CD4-positive, alpha-beta T cell treated with Interleukin-4 for 4 hours (primary cell): ENCODE results near the gene ULK3.

ENCODE experiments used
- DNase-seq: peaks from one replicate; pipeline ENCODE4 v3.0.0-alpha.2; 2020

The ULK3 gene

DNA sequence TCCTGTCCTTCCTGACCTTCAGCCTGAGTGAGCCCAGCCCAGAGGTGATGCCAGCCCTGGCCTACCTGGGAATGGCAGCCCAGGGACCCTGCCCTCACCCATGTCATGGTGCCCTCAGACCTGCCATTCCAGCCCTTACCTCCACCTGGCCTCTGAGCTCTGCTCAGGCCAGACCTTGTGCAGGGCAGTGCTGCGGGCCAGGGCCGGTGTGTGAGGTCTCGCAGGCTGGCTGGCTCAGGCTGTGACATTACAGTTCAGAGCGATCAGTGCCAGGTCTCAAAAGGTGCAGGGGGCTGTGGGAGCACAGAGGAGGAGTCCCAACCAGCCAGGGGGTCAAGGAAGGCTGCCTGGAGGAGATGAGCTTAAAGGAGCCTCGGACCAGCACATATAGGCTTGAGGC, 22.9 kb downstream of the ULK3 start:
- DNase-seq: no peak

DNA sequence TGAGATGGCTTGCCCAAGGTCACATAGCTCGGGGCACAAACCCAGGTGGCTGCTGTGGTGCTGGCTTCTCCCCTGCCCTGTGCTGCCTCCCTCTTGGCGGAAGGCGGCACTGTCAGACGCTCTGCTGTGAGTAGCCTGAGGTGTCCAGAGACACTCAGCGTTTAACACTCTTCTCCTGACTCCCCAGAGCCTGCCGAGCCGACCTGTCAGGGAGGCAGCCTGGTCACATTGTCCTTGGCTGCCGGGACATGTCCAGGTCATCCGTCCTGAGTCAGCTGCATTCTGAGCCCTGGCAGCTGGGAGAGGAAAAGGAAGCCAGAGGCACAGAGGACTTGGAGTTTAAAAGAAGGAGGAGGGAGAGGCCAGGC, 25.6 kb downstream of the ULK3 start:
- DNase-seq: no peak

DNA sequence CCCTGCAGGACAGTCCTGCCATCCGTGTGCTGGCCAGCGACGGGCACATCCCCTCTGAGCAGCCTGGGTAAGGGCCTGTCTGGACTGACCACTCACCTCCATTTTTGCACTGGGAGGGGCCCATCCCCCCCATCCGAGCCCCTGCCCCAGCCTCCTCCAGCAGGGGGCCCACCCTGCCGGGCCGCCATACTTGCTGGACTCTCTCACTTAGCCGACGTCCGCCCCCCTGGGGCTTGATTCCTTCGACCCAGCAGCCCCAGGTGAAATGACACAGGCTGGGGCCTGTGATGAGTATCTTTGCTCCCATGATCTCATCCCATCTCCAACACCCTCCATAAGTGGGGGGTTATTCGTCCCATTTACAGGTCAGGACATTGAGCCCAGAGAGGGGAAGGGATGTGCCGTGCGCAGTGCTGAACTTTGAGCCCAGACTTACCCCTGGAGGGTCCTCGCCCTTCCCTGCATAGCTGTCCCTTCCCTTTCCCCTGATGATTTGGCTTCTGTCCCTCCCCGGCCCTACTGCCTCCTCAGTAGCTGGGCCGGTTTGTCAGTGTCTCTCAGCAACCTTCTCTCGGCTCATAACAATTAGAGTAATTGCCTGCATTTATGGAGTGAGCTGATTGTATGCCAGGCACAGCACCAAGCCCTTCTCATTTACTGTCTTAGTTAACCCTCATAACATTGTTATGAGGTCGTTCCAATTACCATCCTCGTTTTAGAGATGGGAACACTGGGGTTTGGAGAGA, 26.2 kb downstream of the ULK3 start:
- DNase-seq: no peak

DNA sequence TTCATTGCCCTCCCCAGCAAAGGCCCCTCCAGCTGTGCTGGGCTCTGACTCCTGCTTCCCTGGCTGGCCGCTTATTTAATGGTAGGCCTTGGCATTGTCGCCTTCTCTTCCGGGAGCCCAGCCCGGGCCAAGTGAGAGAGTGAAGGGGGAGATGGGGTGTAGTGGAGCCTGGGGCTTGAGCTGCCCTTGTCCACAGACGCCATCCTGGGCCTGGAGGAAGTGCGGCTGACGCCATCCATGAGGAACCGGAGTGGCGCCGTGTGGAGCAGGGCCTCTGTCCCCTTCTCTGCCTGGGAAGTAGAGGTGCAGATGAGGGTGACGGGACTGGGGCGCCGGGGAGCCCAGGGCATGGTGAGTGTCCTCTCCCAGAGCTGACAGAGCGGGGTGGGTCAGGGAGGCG, 27.0 kb downstream of the ULK3 start:
- DNase-seq: no peak

DNA sequence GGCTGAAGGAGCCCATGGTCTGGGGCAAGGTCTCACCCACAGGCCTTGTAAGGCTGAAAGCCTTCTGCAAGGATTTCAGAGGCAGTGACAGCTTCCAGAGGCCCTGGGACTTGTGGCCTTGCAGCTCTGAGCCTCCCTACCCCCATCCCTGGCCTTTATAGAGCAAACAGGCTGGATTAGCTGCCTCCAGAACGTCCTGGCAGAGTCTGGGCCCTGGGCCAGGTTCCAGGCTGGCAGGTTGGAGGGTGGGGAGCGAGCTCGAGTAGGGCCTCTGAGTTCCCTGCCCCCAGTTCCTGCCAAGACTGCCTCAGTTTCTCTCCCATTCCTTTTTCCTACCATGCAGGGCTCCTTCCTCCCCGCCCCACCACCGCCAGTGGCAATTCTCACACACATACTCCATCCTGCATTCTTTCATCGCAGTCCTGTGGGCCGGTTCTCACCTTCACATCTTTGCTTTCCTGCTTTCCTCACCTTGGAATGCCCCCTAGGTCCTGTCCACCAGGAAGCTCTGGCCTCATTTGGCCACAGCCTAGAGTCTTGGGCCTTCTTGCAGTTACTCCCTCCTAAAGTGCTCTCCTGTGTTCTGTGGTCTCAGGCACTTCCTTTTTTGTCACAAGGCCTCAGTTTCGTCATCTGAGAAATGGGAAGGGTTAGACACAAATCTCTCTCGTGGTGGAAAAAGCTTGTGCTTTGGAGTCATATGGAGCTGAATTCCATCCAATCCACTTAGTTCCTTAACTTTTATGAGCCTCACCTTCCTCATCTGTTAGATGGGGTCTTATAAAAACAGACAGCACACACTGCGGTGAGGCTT, 27.6 kb downstream of the ULK3 start:
- no peak for DNase-seq

DNA sequence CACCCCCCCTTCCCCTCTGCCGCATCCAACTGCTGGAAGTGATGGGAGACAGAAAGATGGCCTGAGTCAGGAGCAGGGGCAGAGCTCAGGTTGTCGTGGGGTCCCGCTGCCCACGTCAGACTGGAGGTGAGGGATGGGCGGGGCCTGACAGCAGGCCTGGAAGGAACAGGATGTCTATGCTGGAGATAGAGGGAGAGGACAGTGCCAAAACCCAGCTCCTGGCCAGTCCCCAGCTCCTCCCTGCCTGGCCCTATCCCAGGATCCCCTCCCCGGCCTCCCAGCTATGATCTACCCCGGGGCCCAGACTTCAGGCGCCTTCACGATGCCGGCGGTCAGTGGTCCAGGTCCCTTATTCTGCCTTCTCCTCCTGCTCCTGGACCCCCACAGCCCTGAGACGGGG, 30.4 kb downstream of the ULK3 start, which contains the start of gene LMAN1L:
TSS of gene LMAN1L (plus strand) at position 303 of the 400 bp plus-strand sequence. CDS start at position 323, 20 bp downstream.
- DNase-seq: no peak

DNA sequence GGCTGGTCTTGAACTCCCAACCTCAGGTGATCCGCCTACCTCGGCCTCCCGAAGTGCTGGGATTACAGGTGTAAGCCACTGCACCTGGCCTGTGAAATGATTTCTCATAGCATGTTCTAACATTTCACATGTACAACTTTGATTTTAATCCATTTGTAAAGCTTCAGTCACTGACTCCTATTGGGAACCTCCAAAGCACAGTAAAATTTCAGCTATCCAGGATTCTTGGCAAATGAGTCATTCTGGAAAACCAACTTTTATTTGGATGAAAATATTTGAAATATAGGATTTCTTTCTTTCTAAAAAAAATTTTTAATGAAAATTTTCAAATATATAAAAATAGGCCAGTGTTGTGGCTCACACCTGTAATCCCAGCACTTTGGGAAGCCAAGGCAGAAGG, 33.0 kb downstream of the ULK3 start:
- no peak for DNase-seq

DNA sequence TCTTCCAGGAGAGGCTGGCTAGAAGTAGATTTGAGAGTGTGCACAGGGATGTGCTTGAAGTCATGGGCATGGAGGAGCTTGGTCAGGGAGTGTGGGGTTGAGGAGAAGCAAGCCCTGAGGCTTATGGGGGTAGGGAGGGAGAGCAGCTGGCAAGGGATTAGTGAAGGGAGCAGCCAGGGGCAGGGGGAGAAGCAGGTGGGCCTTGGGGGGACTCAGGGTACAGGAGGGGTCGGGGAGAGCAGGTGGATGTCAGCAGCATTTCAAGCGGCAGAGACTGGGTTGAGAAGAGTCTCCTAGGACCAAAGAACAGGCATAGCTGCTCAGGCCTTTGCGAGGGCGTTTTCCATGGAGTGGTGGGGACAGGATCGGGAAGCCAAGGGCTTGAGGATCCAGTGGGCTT, 33.7 kb downstream of the ULK3 start:
- DNase-seq: no peak

DNA sequence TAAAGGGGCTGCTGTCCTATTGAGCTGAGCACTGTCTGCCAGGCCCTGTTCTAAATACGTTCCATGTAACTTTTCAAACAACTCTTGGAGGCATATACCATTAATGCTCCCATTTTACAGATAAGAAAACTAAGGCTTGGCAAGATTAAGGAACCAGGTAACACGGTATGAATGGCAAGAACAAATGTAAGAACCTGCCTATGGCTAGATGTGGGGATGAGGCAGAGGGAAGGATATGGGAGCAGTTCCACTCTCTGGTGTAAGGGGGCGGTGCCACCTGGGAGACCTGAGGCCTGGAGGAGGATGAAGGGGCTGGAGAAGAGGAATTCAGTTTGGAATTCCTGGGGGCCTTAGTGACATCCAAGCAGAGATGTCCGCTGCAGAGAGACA, 34.1 kb downstream of the ULK3 start:
- DNase-seq: no peak

DNA sequence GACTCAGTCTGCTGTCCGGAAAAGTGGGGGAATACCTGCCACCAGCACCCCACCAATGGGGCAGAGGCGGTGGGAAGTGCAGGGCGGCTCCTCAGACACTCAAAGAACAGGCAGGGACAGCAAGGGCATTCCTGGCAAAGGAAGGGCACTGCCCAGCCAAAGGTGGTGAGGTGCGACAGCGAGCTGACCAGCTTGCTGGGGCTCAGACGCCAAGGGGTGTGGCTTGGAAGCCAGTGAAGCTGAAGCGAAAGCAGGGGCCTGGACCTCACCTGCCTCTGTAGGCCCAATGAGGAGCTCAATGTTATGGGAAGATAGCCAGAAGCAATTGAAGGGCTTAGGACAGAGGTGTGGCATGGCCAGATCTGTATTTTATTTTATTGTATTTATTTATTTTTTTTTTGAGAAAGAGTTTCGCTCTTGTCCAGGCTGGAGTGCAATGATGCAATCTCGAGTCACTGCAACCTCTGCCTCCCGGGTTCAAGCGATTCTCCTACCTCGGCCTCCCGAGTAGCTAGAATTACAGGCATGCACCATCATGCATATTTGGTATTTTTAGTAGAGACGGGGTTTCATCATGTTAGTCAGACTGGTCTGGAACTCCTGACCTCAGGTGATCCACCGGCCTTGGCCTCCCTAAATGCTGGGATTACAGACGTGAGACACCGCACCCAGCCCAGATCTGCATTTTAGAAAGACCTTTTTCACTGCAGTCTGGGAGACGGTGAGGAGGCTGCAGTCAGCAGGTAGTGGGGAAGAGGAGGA, 34.7 kb downstream of the ULK3 start:
- no peak for DNase-seq

DNA sequence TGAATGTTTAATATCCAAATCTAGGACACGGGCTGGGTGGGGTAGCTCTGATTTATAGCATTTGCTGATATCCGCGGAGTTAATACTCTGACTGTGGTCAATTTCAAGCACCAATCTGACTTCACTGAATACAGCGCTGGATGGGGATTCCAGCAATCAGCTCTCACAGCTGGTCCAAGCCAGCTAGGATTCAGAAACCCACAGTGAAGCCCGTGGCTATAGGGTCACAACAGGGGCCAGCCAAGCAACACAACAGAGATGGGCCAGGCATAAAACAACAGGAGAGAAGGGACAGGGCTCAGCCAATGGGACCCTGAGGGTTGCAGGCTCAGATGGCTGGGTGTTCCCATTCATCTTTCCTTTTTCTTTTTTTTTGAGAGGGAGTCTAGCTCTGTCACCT, 35.7 kb downstream of the ULK3 start:
- no peak for DNase-seq

DNA sequence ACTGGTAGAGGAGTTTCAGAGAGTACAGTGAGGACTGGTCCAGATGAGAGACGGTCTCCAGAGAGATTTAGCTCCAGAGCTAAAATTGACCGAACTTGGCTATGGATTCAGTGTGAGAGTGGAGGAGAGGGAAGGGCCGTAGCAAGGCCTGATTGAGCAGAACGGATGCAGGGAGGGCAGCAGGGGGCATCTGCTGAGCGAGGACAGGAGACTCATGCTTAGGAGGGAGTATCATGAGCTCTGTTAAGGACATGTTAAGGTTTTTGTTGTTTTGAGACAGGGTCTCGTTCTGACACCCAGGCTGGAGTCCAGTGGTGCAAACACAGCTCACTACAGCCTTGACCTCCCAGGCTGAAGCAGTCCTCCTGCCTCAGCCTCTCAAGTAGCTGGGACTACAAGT, 38.0 kb downstream of the ULK3 start:
- no peak for DNase-seq

DNA sequence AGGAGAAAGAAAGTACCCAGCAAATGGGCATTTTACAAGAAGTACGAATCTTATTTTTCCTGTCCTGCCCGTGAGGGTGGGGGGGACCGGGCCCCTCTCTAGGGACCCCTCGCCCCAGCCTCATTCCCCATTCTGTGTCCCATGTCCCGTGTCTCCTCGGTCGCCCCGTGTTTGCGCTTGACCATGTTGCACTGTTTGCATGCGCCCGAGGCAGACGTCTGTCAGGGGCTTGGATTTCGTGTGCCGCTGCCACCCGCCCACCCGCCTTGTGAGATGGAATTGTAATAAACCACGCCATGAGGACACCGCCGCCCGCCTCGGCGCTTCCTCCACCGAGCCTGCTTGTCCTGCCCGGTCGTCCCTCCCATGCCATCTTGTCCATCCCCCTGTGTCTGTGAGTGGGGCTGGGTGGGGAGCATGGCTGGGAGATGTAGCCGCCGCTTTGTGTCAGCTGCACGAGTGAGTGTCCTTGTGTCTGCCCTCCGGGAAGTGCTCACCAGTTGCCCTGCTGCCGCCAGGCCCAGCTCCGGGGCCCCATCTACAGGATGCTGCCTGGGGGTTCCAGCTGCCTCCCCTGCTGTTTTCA, 40.0 kb downstream of the ULK3 start:
- no peak for DNase-seq

DNA sequence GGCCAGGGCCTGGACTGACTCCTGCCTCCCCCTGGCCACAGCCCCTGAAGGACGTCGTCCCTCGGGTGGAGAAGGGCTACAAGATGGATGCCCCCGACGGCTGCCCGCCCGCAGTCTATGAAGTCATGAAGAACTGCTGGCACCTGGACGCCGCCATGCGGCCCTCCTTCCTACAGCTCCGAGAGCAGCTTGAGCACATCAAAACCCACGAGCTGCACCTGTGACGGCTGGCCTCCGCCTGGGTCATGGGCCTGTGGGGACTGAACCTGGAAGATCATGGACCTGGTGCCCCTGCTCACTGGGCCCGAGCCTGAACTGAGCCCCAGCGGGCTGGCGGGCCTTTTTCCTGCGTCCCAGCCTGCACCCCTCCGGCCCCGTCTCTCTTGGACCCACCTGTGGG, 40.7 kb downstream of the ULK3 start:
- DNase-seq: no peak

DNA sequence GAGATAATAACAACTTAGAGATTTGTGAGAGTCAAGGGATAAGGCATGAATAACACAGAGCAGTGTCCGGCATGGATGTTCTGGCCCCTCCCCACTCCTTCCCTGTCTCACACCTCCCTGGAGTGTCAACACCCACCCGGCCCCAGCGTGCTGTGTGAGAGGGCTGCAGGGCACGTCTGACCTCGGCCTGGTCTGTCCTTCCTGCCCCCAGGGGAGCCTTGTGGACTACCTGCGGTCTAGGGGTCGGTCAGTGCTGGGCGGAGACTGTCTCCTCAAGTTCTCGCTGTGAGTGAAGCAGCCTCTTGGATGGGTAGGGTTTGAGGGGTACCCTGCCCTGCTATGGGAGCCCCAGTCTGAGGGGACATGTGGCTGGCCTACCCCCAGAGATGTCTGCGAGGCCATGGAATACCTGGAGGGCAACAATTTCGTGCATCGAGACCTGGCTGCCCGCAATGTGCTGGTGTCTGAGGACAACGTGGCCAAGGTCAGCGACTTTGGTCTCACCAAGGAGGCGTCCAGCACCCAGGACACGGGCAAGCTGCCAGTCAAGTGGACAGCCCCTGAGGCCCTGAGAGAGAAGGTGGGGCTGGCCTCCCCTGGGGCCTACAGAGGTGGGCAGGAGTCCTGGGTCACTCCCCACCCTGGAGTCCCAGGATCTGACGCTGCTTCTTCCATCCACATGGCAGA, 41.5 kb downstream of the ULK3 start:
- no peak for DNase-seq

DNA sequence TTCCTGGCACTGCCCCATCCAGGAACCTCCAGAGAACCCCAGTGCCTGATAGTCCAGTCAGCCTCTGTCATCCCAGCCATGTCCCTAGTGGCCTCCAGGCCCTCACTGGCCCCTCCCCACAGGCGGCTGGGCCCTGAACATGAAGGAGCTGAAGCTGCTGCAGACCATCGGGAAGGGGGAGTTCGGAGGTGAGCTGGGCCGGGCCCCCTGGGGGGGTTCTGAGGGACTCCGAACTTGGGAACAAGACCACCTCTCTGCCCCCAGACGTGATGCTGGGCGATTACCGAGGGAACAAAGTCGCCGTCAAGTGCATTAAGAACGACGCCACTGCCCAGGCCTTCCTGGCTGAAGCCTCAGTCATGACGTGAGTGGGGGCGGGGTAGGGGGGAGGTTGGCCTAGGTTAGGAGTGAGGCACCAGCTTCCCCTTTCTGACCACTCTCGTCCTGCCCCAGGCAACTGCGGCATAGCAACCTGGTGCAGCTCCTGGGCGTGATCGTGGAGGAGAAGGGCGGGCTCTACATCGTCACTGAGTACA, 42.3 kb downstream of the ULK3 start:
- DNase-seq: no peak

DNA sequence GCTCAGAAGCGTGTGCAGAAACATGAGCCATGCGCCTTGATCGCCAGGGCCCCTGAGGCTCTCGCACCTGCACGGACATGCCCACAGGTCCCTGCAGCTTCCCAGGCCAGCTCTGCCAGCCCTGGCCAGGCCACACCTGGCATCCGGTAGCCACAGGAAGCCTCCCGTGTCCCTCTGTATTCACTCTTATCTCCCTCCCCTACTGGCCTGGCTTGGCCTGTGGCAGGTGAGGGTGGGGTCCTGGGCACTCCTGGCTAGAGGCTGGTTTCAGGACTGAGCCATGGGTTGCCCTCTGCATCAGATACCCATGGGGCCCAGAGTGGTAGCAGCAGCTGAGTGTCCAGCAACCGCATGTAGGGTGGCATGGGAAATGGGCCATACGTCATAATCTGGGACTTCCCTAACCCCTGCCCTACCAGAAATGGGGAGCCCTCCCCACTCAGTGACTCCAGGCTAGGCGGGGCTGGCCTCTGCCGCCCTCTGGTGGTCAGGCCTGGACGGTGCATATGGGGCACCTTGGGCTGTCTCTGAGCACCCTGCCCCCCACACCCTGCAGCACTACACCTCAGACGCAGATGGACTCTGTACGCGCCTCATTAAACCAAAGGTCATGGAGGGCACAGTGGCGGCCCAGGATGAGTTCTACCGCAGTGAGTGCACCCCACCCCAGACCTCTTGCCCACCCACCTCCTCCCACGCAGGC, 42.9 kb downstream of the ULK3 start:
- DNase-seq: peak; percentile 86

DNA sequence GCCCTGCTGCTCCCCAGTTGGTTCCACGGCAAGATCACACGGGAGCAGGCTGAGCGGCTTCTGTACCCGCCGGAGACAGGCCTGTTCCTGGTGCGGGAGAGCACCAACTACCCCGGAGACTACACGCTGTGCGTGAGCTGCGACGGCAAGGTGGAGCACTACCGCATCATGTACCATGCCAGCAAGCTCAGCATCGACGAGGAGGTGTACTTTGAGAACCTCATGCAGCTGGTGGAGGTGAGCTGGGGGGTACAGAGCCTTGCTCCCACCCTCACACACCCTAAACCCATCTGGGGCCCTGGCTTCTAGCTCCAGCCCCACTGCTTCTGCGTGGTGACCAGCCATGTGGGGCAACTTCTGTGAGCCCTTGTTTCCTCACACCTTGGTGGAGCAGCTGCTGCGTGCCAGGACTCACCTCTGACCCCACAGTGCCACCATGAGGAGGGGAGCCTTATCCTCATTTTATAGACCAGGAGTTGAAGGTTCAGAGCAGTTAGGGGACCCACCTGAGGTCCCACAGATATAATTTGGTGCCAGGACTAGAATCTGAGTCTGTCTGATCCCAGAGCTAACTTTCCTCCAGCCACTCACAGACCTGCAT, 43.6 kb downstream of the ULK3 start:
- no peak for DNase-seq

DNA sequence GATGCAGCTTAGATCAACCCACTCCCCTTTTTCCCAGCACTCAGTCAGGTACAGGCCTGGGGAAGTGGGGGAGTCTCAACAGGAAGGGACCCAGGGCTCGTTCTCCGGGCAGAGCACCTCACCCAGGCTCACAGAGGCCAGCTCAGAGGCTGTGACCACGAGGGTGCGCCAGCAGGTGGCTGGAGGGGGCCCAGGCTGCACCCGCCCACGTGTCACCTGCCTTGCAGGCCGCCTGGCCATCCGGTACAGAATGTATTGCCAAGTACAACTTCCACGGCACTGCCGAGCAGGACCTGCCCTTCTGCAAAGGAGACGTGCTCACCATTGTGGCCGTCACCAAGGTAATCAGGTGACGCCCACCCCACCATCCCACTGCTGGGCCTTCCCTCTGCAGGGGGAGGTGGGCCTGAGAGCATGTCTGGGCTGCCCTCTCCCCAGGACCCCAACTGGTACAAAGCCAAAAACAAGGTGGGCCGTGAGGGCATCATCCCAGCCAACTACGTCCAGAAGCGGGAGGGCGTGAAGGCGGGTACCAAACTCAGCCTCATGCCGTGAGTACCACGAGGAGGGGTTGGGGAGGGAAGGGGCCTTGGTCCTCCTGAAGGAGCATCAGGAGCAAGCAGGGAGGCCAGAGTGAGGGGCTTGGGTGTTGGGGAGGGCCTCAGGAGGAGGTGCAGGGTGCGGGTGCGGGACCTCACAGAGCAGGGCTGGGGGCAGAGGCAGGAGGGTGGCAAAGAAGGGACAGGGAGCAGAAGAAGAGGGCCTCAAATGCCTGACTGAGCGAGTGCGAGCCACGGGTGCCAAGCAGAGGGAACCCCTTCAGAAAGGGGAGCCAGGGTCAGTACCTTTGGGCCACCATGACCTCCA, 44.3 kb downstream of the ULK3 start:
- no peak for DNase-seq

DNA sequence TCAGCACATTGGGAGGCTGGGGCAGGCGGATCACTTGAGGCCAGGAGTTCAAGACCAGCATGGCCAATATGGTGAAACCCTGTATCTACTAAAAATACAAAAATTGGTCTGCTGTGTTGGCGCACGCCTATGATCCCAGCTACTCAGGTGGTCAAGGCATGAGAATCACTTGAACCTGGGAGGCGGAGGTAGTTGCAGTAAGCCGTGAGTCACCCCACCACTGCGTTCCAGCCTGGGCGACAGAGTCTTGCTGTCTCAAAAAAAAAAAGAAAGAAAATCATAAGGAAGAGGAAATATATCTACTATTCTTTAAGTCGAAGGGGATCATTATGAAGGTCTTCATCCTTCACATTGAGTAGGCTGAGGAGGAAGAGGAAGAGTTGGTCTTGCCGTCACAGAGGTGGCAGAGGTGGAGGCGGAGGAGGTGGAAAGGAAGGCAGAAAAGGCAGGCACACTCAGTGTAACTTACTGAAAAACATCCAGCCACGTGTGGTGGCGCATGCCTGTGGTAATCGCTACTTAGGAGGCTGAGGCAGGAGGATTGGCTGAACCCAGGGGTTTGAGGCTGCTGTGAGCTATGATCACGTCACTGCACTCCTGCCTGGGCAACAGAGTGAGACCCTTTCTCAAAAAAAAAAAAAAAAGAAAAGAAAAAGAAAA, 46.9 kb downstream of the ULK3 start:
- no peak for DNase-seq
